OCI-LY1 (cell line): Measurements from ENCODE around the gene ADGRB2.

Source experiments
- H2AFZ ChIP-seq: fragments of 200-600 bp; sonication (generic), shearing (Covaris generic); 2 replicates; pipeline ENCODE4 v1.6.0; 2014; ENCODE audit warnings: antibody characterized with exemption, mild to moderate bottlenecking, low read length
- H3F3A ChIP-seq: fragments of 200-600 bp; sonication (generic), shearing (Covaris generic); 2 replicates; pipeline ENCODE4 v1.6.0; 2014; ENCODE audit warnings: mild to moderate bottlenecking, antibody characterized with exemption, low read length, moderate library complexity; ENCODE audit not compliant: insufficient read depth
- H3K27ac ChIP-seq: fragments of 200-600 bp; sonication (generic); 2 replicates; pipeline ENCODE4 v1.5.1; 2014; ENCODE audit warnings: low read length, mixed run types, mild to moderate bottlenecking, low read depth; ENCODE audit not compliant: poor library complexity, severe bottlenecking
- H3K27me3 ChIP-seq: fragments of 200-600 bp; sonication (generic); 2 replicates; pipeline ENCODE4 v1.6.0; 2014; ENCODE audit warnings: antibody characterized with exemption, mild to moderate bottlenecking, low read length, moderate library complexity; ENCODE audit not compliant: insufficient read depth
- H3K36me3 ChIP-seq: fragments of 200-600 bp; sonication (generic); 2 replicates; pipeline ENCODE4 v1.6.1; 2014; ENCODE audit warnings: mild to moderate bottlenecking, antibody characterized with exemption, low read length, moderate library complexity, mixed read lengths; ENCODE audit not compliant: insufficient read depth
- H3K4me1 ChIP-seq: fragments of 200-600 bp; sonication (generic); 2 replicates; pipeline ENCODE4 v1.5.1; 2014; ENCODE audit warnings: mild to moderate bottlenecking, low read length, moderate library complexity; ENCODE audit not compliant: insufficient read depth, severe bottlenecking
- H3K4me2 ChIP-seq: fragments of 200-600 bp; sonication (generic), shearing (Covaris generic); 2 replicates; pipeline ENCODE4 v1.6.1; 2014; ENCODE audit warnings: low read length
- H3K4me3 ChIP-seq: fragments of 200-600 bp; sonication (generic); 2 replicates; pipeline ENCODE4 v1.5.1; 2014; ENCODE audit warnings: low read length, low read depth, mild to moderate bottlenecking, mixed read lengths; ENCODE audit not compliant: poor library complexity, severe bottlenecking
- H3K79me2 ChIP-seq: fragments of 200-600 bp; shearing (Covaris generic); 2 replicates; pipeline ENCODE4 v1.6.1; 2016; ENCODE audit warnings: mixed run types, low read length, mixed read lengths; ENCODE audit not compliant: insufficient read depth
- H3K9ac ChIP-seq: fragments of 200-600 bp; sonication (generic), shearing (Covaris generic); 2 replicates; pipeline ENCODE4 v1.6.1; 2014; ENCODE audit warnings: mild to moderate bottlenecking, low read length, mixed read lengths
- H3K9me2 ChIP-seq: fragments of 200-600 bp; sonication (generic), shearing (Covaris generic); 2 replicates; pipeline ENCODE4 v1.6.1; 2014; ENCODE audit warnings: low read depth, mild to moderate bottlenecking, low read length, mixed read lengths
- H3K9me3 ChIP-seq: fragments of 200-600 bp; shearing (Covaris generic); 2 replicates; pipeline ENCODE4 v1.6.1; 2014; ENCODE audit warnings: low read length, mixed read lengths
- H4K20me1 ChIP-seq: fragments of 200-600 bp; sonication (generic), shearing (Covaris generic); 2 replicates; pipeline ENCODE4 v1.6.0; 2016; ENCODE audit warnings: mild to moderate bottlenecking, low read length; ENCODE audit not compliant: insufficient read depth
- CTCF ChIP-seq: fragments of 200-600 bp; sonication (generic), shearing (Covaris generic); IDR thresholded peaks from 2 replicates; pipeline ENCODE4 v1.5.1; 2017; ENCODE audit warnings: mild to moderate bottlenecking, antibody characterized with exemption, low read length, moderate library complexity, mixed read lengths
- EZH2 ChIP-seq: fragments of 200-600 bp; sonication (generic), shearing (Covaris generic); IDR thresholded peaks from 2 replicates; pipeline ENCODE4 v1.8.0; 2017; ENCODE audit warnings: borderline replicate concordance, mixed run types, mild to moderate bottlenecking, antibody characterized with exemption, low read length, moderate library complexity, mixed read lengths

ADGRB2 gene

GRCh38 chr1:31773861-31774260 lies 9.7 kb upstream of the ADGRB2 start:
- H3K4me1 ChIP-seq, result peaks cover 27% of the 10 kb centered on the region
- H3K4me3 ChIP-seq, result no peak overlapping the region
- no peaks in the 10 kb centered on the region for H3K9me2 ChIP-seq
- TF ChIP-seq EZH2 (no peak), CTCF (no peak)
- no peak overlapping the region for H3K27ac ChIP-seq
- no peaks in the 10 kb centered on the region for H3K9me3 ChIP-seq
- H3K79me2 ChIP-seq, result no peaks in the 10 kb centered on the region
- H4K20me1 ChIP-seq, result no peaks in the 10 kb centered on the region
- H3K27me3 ChIP-seq, result peaks cover 5% of the 10 kb centered on the region; the same call in 1 of the 2 replicates
- no peak overlapping the region for H3K9ac ChIP-seq
- no peaks in the 10 kb centered on the region for H3F3A ChIP-seq
- no peak overlapping the region for H3K4me2 ChIP-seq
- H3K36me3 ChIP-seq, result no peaks in the 10 kb centered on the region
- no peak overlapping the region for H2AFZ ChIP-seq

- Histone ChIP-seq H3K9ac (no peak overlapping the region; the same call in 1 of the 2 replicates), H3K27me3 (peaks cover 5% of the 10 kb centered on the region; the same call in 1 of the 2 replicates), H3K4me3 (peak overlapping the region; percentile 50), H3K9me2 (no peaks in the 10 kb centered on the region), H3K27ac (no peak overlapping the region), H3F3A (no peaks in the 10 kb centered on the region), H3K9me3 (no peaks in the 10 kb centered on the region), H3K36me3 (no peaks in the 10 kb centered on the region), H3K4me2 (peak overlapping the region; percentile 61), H3K4me1 (peaks cover 33% of the 10 kb centered on the region), H4K20me1 (no peaks in the 10 kb centered on the region), H3K79me2 (no peaks in the 10 kb centered on the region), H2AFZ (no peak overlapping the region)
- no peak for TF ChIP-seq EZH2
- TF ChIP-seq CTCF, result no peak
Observed at GRCh38 chr1:31772669-31773248, 8.6 kb upstream of the ADGRB2 start.

- Histone ChIP-seq H3K9ac (no peak overlapping the region; the same call in 1 of the 2 replicates), H3K36me3 (no peaks in the 10 kb centered on the region), H3K27ac (no peak overlapping the region), H3K4me1 (peaks cover 33% of the 10 kb centered on the region), H2AFZ (no peak overlapping the region), H3K9me3 (no peaks in the 10 kb centered on the region), H3F3A (no peaks in the 10 kb centered on the region), H3K9me2 (no peaks in the 10 kb centered on the region), H3K4me3 (peak overlapping the region; percentile 50), H4K20me1 (no peaks in the 10 kb centered on the region), H3K79me2 (no peaks in the 10 kb centered on the region), H3K4me2 (peak overlapping the region; percentile 61), H3K27me3 (peaks cover 5% of the 10 kb centered on the region; the same call in 1 of the 2 replicates)
- TF ChIP-seq CTCF (no peak), EZH2 (no peak)
Observed at GRCh38 chr1:31771891-31772668, 7.9 kb upstream of the ADGRB2 start.
